Stomach smooth muscle (tissue), 2 donors: ENCODE data around the gene GLOD5.

Experiments used
- H3K27ac ChIP-seq: one replicate; pipeline ENCODE4 v1.7.0; 2013; ENCODE audit warnings: mild to moderate bottlenecking, low read length, inconsistent platforms
- H3K27me3 ChIP-seq, 2 donors: one replicate each; pipeline ENCODE4 v1.7.0; 2013; ENCODE audit warnings: low read length in 2 of 2; ENCODE audit not compliant: insufficient read depth in 2 of 2, control insufficient read depth in 1 of 2
- H3K36me3 ChIP-seq, 2 donors: one replicate each; pipeline ENCODE4 v1.7.0; 2013; ENCODE audit warnings: low read length in 2 of 2; ENCODE audit not compliant: control insufficient read depth in 2 of 2, insufficient read depth in 2 of 2
- H3K4me1 ChIP-seq: one replicate; pipeline ENCODE4 v1.7.0; 2013; ENCODE audit warnings: low read length; ENCODE audit not compliant: control insufficient read depth, insufficient read depth
- H3K4me3 ChIP-seq, 2 donors: one replicate each; pipeline ENCODE4 v1.7.0; 2013; ENCODE audit warnings: low read length in 2 of 2
- H3K9ac ChIP-seq, 2 donors: one replicate each; pipeline ENCODE4 v1.7.0; 2013; ENCODE audit warnings: low read length in 2 of 2, mild to moderate bottlenecking in 1 of 2
- H3K9me3 ChIP-seq, 2 donors: one replicate each; pipeline ENCODE4 v1.7.0; 2013; ENCODE audit warnings: low read length in 2 of 2; ENCODE audit not compliant: control insufficient read depth in 2 of 2
- donor health status: healthy.
- donor health status: Pancreatic carcinoma.

GLOD5 gene

GRCh38 chrX:48753708-48754228 is 7.8 kb upstream of the GLOD5 start:
- no peak overlapping the region for H3K9ac ChIP-seq
- no peaks in the 10 kb centered on the region for H3K36me3 ChIP-seq
- no peaks in the 10 kb centered on the region for H3K9me3 ChIP-seq
- H3K27ac ChIP-seq = no peak overlapping the region
- no peak overlapping the region for H3K4me3 ChIP-seq
- H3K4me1 ChIP-seq = no peaks in the 10 kb centered on the region
- peaks cover 0 to 24% of the 10 kb centered on the region in 2 donors for H3K27me3 ChIP-seq

DNA sequence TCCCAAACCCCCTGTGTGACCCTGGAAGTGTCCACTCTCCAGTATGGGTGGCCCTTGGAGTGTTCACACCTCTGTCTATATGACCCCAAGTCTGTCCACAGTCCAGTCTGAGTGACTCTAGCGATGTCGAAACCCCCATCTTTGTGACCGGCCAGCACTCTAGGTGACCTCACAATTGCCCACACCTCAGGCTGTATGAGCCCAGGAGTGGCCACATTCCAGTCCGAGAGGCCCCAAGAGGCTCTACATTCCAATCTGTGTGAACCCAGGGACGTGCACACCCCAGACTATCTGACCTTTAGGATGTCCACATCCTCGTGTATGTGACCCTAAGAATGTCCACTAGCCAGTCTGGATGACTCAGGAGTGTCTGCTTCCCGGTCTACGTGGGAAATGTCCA is 7.3 kb upstream of the GLOD5 start:
- H3K4me3 ChIP-seq = no peak overlapping the region

GRCh38 chrX:48769230-48769629 is 7.7 kb downstream of the GLOD5 start:
- Histone ChIP-seq H3K27ac (no peak overlapping the region), H3K9me3 (no peaks in the 10 kb centered on the region), H3K4me3 (no peak overlapping the region), H3K36me3 (no peaks in the 10 kb centered on the region), H3K4me1 (no peaks in the 10 kb centered on the region), H3K9ac (no peak overlapping the region), H3K27me3 (peaks cover 0 to 9% of the 10 kb centered on the region in 2 donors)

More for the DNA sequence above, 7.3 kb upstream of the GLOD5 start:
- Histone ChIP-seq H3K9ac (no peak overlapping the region), H3K36me3 (no peaks in the 10 kb centered on the region), H3K27me3 (peaks cover 0 to 24% of the 10 kb centered on the region in 2 donors), H3K4me1 (no peaks in the 10 kb centered on the region), H3K27ac (no peak overlapping the region), H3K9me3 (no peaks in the 10 kb centered on the region)

DNA sequence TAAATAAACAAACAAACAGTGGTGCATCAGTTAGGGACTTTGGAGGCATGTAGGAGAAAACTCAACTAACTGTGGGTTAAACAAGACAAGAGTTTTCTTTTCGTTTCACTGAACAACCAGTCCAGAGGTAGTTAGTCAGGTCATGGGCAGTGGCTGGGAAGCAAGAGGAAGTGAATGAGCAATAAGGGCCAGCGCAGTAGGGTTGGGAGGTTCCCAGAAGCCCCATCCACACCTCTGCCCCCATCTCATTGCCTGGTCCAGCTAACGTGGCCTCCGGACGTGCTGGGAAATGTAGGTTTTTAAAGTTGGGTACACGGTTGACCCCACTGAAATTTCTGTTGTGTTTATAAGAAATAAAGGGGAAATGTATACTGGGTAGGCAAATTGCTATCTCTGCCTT is 8.7 kb downstream of the GLOD5 start:
- H3K9ac ChIP-seq = no peak overlapping the region
- no peaks in the 10 kb centered on the region for H3K36me3 ChIP-seq
- H3K4me1 ChIP-seq = no peaks in the 10 kb centered on the region
- no peak overlapping the region for H3K4me3 ChIP-seq
- no peak overlapping the region for H3K27ac ChIP-seq
- peaks cover 0 to 11% of the 10 kb centered on the region in 2 donors for H3K27me3 ChIP-seq
- H3K9me3 ChIP-seq = no peaks in the 10 kb centered on the region

- Histone ChIP-seq H3K36me3 (no peaks in the 10 kb centered on the region), H3K4me1 (no peaks in the 10 kb centered on the region), H3K27ac (no peak overlapping the region), H3K27me3 (peaks cover 0 to 14% of the 10 kb centered on the region in 2 donors), H3K4me3 (no peak overlapping the region), H3K9ac (no peak overlapping the region), H3K9me3 (no peaks in the 10 kb centered on the region)
Observed at GRCh38 chrX:48772602-48773001, 11.1 kb downstream of the GLOD5 start.

DNA sequence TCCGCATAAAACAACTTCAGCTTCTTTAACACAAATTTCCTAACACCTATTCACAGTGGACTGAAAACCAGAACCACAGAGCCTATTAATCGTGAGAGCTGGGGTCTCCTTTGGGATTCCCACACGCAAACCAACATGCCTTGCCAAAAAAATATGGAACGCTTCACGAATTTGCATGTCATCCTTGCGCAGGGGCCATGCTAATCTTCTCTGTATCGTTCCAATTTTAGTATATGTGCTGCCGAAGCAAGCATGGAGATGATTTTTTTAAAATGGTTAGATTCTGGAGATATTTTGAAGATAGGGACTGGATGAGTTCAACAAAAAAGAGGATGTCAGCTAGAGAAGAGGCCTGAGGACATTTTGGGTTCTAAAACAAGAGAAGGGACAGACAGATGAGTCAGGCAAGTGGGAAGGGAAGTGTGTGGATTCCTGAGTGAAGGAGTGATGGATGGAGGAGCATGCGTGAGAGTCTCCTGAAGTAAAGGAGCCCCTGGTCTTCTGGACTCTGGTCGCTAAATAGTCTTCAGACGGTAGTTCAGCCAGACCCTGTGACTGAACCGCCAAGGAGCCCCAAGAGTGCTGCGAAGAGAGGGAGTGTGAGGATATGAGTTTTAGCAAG is 15.4 kb downstream of the GLOD5 start:
- no peak overlapping the region for H3K4me3 ChIP-seq
- H3K4me1 ChIP-seq = no peaks in the 10 kb centered on the region
- no peaks in the 10 kb centered on the region for H3K36me3 ChIP-seq
- peaks cover 0 to 12% of the 10 kb centered on the region in 2 donors for H3K27me3 ChIP-seq
- no peak overlapping the region for H3K9ac ChIP-seq
- no peak overlapping the region for H3K27ac ChIP-seq
- H3K9me3 ChIP-seq = no peaks in the 10 kb centered on the region

DNA sequence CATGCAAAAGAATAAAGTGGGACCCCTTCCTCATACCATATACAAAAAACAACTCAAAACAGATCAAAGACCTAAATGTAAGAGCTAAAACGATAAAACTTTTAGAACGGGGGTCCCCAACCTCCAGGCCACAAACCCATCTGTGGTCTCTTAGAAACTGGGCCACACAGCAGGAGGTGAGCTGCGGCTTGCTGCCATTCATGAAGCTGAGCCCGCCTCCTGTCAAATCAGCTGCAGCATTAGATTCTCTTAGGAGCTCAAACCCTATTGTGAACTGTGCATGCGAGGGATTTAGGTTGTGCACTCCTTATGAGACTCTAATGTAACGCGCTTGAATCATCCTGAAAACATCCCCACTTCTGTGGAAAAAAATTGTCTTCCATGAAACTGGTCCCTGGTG is 17.9 kb downstream of the GLOD5 start:
- no peaks in the 10 kb centered on the region for H3K36me3 ChIP-seq
- H3K9ac ChIP-seq = no peak overlapping the region
- peaks cover 0 to 7% of the 10 kb centered on the region in 2 donors for H3K27me3 ChIP-seq
- no peak overlapping the region for H3K27ac ChIP-seq
- no peak overlapping the region for H3K4me3 ChIP-seq
- no peaks in the 10 kb centered on the region for H3K9me3 ChIP-seq
- no peaks in the 10 kb centered on the region for H3K4me1 ChIP-seq

DNA sequence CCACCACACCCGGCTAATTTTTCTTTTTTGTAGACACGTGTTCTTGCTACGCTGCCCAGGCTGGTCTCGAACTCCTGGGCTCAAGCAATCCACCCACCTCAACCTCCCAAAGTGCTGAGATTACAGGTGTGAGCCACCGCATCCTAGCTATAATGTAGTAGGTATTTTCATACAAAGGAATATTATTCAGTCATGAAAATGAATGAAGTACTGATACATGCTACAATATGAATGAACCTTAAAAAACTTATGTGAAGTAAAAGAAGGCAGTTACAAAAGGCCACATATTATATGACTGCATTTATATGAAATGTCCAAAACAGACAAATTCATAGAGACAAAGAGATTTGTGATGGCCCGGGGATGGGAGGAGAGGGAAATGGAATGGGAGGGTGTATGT is 20.2 kb downstream of the GLOD5 start:
- no peak overlapping the region for H3K9ac ChIP-seq
- H3K36me3 ChIP-seq = no peaks in the 10 kb centered on the region
- no peak overlapping the region for H3K4me3 ChIP-seq
- H3K9me3 ChIP-seq = no peaks in the 10 kb centered on the region
- peaks cover 0 to 15% of the 10 kb centered on the region in 2 donors for H3K27me3 ChIP-seq
- H3K4me1 ChIP-seq = no peaks in the 10 kb centered on the region
- H3K27ac ChIP-seq = no peak overlapping the region

- no peaks in the 10 kb centered on the region for H3K4me1 ChIP-seq
- no peaks in the 10 kb centered on the region for H3K36me3 ChIP-seq
- no peaks in the 10 kb centered on the region for H3K9me3 ChIP-seq
- no peak overlapping the region for H3K4me3 ChIP-seq
- H3K27me3 ChIP-seq = peaks cover 0 to 17% of the 10 kb centered on the region in 2 donors
- no peak overlapping the region for H3K27ac ChIP-seq
- H3K9ac ChIP-seq = no peak overlapping the region
Observed at GRCh38 chrX:48782216-48782615, 20.7 kb downstream of the GLOD5 start.

DNA sequence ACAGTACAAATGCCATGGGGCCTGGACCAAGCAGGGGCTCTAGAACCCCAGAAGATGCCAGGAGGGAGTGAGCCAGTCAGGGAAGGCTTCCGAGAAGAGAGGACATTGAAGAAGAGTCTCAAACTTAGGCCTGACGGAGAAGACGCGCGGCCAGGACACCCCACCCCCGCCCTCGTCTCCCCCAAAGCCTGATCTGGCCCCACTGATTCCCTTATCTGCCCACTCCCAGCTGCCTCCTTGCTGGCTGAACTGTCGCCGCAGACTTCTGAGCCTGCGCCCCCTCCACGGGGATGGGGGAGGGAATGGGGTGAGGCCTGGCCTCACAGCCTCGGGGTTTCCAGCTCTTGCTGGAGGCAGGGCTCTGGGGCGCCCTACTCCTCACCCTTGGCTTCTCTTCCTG is 21.2 kb downstream of the GLOD5 start:
- Histone ChIP-seq H3K27me3 (peaks cover 0 to 22% of the 10 kb centered on the region in 2 donors), H3K9ac (no peak overlapping the region), H3K27ac (no peak overlapping the region), H3K36me3 (no peaks in the 10 kb centered on the region), H3K4me1 (no peaks in the 10 kb centered on the region), H3K4me3 (no peak overlapping the region), H3K9me3 (no peaks in the 10 kb centered on the region)

- Histone ChIP-seq H3K9me3 (no peaks in the 10 kb centered on the region), H3K4me3 (no peak overlapping the region), H3K36me3 (no peaks in the 10 kb centered on the region), H3K9ac (no peak overlapping the region), H3K27ac (no peak overlapping the region), H3K27me3 (peaks cover 0 to 28% of the 10 kb centered on the region in 2 donors), H3K4me1 (no peaks in the 10 kb centered on the region)
Observed at GRCh38 chrX:48784726-48785125, 23.2 kb downstream of the GLOD5 start.
